Thoracic aorta (tissue), 2 donors: ENCODE data around the gene CRYL1. TPM values are rescaled to one million over a fixed set of nuclear protein-coding genes. Genes with fewer than 3 reads are reported as not detected.

Experiments used
- ATAC-seq: fragments of 150-250 bp; one replicate; pipeline ENCODE4 v1.8.0; 2017; ENCODE audit warnings: low read depth; ENCODE audit not compliant: insufficient number of reproducible peaks, low FRiP score
- DNase-seq: peaks from one replicate; pipeline ENCODE4 v3.0.0-alpha.2; 2020; ENCODE audit warnings: low spot score
- H3K27ac ChIP-seq, 2 donors: fragments of 200-600 bp; sonication (generic); 1 replicate in 1 of 2; 2 replicates in 1 of 2; pipeline ENCODE4 v1.5.1; 2016; ENCODE audit warnings: mild to moderate bottlenecking in 2 of 2, moderate library complexity in 2 of 2
- H3K27me3 ChIP-seq: fragments of 200-600 bp; sonication (generic); replicated peaks from 2 replicates; pipeline ENCODE4 v1.6.0; 2016; ENCODE audit warnings: mild to moderate bottlenecking; ENCODE audit not compliant: insufficient read depth
- H3K36me3 ChIP-seq: fragments of 200-600 bp; sonication (generic); one replicate; pipeline ENCODE4 v1.5.1; 2016
- H3K4me1 ChIP-seq, 2 donors: fragments of 200-600 bp; sonication (generic); 1 replicate in 1 of 2; 2 replicates in 1 of 2; pipeline versions ENCODE4 v1.5.1 to v1.6.0; 2016; ENCODE audit warnings: low read depth in 2 of 2, mild to moderate bottlenecking in 1 of 2; ENCODE audit not compliant: control insufficient read depth in 1 of 2
- H3K4me3 ChIP-seq: fragments of 200-600 bp; sonication (generic); 2 replicates; pipeline ENCODE4 v1.5.1; 2016; ENCODE audit warnings: mild to moderate bottlenecking
- H3K9me3 ChIP-seq: fragments of 200-600 bp; sonication (generic); 2 replicates; pipeline ENCODE4 v1.5.1; 2016
- total RNA-seq, 2 donors: library from RNA; depleted of rRNA; stranded (reverse); fragments of >200 nt; gene quantifications; one replicate each; pipeline versions ENCODE4 v1.1.0 to v1.2.3, GENCODE V29; 2016
- TF ChIP-seq, protein P1 (sequence below): fragments of 200-600 bp; sonication (generic); IDR thresholded peaks from one replicate; pipeline ENCODE4 v1.5.1; 2019; ENCODE audit warnings: antibody characterized with exemption

The CRYL1 gene
- total RNA-seq, 2 donors from 2014 or later: 38.9 to 57.4 TPM

DNA sequence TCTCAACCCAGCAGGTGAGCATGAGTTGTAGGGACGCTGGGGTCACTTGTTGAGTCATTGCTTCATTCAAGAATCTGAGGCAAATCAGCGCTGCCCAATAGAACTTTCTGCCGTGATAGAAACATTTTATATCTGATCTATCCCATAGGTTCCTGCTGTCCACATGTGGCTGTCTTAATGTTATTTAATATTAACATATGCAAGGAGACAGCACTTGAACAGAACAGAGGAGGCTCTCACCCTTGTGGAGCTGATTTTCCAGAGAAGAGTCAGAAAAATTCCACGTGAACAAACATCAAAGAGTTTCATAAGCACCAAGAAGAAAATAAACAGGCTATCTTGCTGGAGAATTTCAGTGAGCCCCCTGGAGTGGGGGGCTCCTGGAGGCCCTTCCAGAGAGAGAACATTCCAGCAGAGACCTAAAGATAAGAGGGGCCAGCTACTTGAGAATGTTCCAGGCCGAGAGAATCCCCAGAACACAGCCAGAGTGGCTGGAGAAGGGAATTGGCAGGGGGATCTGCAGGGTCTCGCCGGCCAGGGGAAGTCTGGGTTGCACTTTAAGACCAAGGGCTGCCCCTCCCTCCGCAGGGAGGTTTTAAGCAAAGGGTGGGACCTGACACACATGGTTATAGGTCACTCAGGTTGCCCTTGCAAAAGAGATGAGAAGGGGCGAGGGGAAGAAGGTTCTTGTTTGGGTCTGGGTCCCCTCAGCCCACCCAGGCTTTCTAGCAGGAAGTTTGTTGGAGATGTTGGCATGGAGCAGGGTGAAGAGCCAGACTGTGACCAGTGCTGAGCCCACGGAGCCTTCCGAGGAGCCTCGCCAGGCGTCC, 135.7 kb downstream of the CRYL1 start:
- no peak for DNase-seq
- no peak overlapping the region for H3K27ac ChIP-seq
- H3K36me3 ChIP-seq: no peaks in the 10 kb centered on the region
- peaks cover 4 to 11% of the 10 kb centered on the region in 2 donors for H3K4me1 ChIP-seq
- no peak for ATAC-seq
- TF ChIP-seq, protein P1, sequence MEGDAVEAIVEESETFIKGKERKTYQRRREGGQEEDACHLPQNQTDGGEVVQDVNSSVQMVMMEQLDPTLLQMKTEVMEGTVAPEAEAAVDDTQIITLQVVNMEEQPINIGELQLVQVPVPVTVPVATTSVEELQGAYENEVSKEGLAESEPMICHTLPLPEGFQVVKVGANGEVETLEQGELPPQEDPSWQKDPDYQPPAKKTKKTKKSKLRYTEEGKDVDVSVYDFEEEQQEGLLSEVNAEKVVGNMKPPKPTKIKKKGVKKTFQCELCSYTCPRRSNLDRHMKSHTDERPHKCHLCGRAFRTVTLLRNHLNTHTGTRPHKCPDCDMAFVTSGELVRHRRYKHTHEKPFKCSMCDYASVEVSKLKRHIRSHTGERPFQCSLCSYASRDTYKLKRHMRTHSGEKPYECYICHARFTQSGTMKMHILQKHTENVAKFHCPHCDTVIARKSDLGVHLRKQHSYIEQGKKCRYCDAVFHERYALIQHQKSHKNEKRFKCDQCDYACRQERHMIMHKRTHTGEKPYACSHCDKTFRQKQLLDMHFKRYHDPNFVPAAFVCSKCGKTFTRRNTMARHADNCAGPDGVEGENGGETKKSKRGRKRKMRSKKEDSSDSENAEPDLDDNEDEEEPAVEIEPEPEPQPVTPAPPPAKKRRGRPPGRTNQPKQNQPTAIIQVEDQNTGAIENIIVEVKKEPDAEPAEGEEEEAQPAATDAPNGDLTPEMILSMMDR: no peak
- H3K9me3 ChIP-seq: no peaks in the 10 kb centered on the region
- H3K27me3 ChIP-seq: no peaks in the 10 kb centered on the region
- no peak overlapping the region for H3K4me3 ChIP-seq

DNA sequence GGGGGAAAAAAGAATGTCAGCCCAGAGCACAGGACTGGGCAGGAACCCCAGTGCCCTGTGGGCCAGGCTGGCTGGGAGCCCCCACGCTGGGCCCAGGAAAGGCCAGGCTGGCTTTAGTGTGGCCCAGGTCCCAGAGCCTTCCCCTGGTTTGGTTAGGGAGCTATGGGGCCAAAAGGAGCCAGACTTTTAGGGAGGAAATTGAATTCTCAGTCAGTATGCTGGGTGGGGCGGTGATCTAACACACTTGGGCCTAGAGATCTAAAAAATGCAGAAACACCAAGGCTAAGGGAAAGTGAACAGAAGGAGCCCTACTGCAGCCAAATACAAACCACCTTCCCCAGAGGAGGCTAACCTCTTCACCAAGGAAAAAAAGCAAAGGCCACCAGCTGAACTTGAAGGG, 137.5 kb downstream of the CRYL1 start:
- no peaks in the 10 kb centered on the region for H3K9me3 ChIP-seq
- TF ChIP-seq, protein P1: no peak
- peak overlapping the region; percentile 19 for H3K4me3 ChIP-seq
- ATAC-seq (no peak), DNase-seq (no peak)
- H3K36me3 ChIP-seq: no peaks in the 10 kb centered on the region
- H3K27ac ChIP-seq: peak overlapping the region; percentile 44 to 49
- peaks cover 4 to 11% of the 10 kb centered on the region in 2 donors for H3K4me1 ChIP-seq
- no peaks in the 10 kb centered on the region for H3K27me3 ChIP-seq

DNA sequence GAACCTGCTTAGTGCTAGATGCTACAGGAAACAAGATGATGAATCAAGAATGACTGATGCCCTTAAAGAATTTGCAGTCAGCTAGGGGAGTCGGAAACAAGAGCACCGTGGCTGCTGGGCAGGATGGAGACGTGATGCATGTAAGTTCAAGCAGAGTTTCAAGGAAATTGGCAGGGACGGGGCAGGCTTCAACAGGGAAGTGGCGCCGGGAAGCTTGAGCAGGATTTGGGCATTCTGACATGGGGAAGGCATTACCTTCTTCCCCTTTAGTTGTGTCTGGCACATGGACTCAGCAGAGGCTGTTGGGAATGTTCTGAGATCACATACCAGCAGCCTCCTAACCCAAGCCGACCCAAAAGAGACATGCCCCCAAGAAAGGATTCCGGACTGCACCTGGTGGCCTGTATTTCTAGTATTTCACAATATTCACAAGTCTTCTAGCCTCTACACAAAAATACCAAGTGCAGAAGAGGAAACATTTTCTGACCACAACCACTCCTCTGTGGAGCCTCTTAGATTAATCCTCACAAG, 138.2 kb downstream of the CRYL1 start:
- Histone ChIP-seq H3K36me3 (no peaks in the 10 kb centered on the region), H3K27me3 (no peaks in the 10 kb centered on the region), H3K27ac (peak overlapping the region; percentile 44 to 49), H3K4me3 (no peak overlapping the region), H3K9me3 (no peaks in the 10 kb centered on the region), H3K4me1 (peaks cover 4 to 11% of the 10 kb centered on the region in 2 donors)
- ATAC-seq: no peak
- TF ChIP-seq, protein P1: no peak
- DNase-seq: no peak

DNA sequence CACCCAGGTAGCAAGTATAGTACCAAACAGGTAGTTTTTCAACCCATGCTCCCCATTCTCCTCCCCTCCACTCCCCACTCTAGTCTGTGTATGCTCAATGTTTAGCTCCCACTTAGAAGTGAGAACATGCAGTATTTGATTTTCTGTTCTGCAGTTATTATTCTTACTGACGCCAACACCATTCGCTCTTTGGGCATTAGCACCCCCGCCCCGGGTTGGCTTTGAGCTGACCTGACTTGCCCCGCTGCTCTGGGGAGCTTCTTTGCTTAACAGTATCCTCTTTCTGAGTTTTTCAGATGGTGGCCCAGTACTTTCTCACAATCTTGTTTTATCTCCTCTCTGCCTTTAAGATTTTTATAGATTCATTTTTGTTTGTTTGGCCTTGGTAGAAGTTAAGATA, 138.7 kb downstream of the CRYL1 start:
- Histone ChIP-seq H3K36me3 (no peaks in the 10 kb centered on the region), H3K4me3 (no peak overlapping the region), H3K27me3 (no peaks in the 10 kb centered on the region), H3K9me3 (no peaks in the 10 kb centered on the region), H3K4me1 (peaks cover 4 to 11% of the 10 kb centered on the region in 2 donors), H3K27ac (no peak overlapping the region)
- ATAC-seq (no peak), DNase-seq (no peak)
- TF ChIP-seq, protein P1: no peak

DNA sequence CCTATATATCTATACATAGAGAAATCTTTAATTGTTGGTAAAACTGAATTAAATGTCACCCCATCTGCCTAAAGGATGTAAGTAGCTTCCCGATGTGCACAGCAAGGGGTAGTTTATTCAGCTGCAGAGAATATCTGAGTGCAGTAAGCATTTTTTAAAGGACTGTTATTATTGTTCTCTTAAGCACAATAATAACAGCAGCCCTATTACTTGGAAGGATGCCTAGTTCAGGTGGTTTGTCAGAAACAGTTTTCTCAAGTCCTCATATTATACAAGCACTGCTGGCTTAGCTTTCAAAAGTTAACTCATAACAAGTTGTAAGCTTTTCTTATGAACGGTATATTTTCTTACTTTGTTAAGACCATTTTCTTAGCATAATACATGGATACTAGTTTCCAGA, 142.6 kb downstream of the CRYL1 start:
- Histone ChIP-seq H3K36me3 (no peaks in the 10 kb centered on the region), H3K27ac (no peak overlapping the region), H3K27me3 (no peaks in the 10 kb centered on the region), H3K9me3 (no peaks in the 10 kb centered on the region), H3K4me1 (peaks cover 4 to 9% of the 10 kb centered on the region in 2 donors), H3K4me3 (no peak overlapping the region)
- no peak for DNase-seq
- ATAC-seq: no peak
- TF ChIP-seq, protein P1: no peak
